ENCODE data around the gene LACRT.

The LACRT gene

DNA sequence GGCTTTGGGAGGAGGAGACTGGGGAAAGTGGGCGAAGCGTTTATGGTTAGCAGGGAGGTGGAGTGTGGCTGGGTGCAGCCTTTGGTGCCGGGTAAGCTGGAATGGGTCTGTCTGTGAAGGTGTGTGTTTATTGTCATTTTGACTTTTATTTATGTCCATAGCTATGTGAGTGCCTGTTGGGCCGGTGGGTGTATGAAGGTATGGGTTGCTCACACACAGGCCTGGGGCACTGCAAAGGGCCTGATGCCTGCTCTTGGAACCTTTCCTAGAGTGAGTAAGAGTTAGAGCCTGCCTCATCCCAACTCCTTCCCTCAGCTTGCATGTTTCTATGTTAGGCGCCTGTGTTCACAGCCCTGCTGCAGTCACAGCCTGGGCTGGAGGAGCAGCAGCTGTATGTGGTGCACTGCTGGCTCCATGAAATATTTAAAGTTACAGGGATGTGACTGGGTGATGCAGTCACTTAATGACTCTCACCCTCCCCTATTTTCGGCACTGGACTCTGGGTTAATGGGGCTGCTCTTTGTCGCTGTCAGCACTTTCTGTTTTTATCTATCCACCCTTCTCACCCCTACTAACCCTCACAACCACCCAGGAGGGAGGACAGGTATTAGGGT lies 43.6 kb downstream of the LACRT start:
- Histone ChIP-seq H3K36me3 (ENCODE audit: insufficient read depth, insufficient read length, low read length) (no peaks in the 10 kb centered on the region), H3K27me3 (ENCODE audit: insufficient read depth, insufficient read length) (peaks cover 22% of the 10 kb centered on the region), H3K9me3 (ENCODE audit: insufficient read depth, low read length) (no peaks in the 10 kb centered on the region), H3K9ac (ENCODE audit: insufficient read length, low read depth) (no peak overlapping the region), H3K4me1 (ENCODE audit: insufficient read depth, insufficient read length) (peaks cover 16% of the 10 kb centered on the region), H3K4me3 (ENCODE audit: insufficient read length, low read depth) (no peak overlapping the region)
- no peak for TF ChIP-seq ZNF274 (IDR thresholded peaks at IDR 0.05; ENCODE audit: low read depth, low read length)
- no peak for TF ChIP-seq SUZ12 (IDR thresholded peaks at IDR 0.05; ENCODE audit: extremely low read depth, insufficient read depth, insufficient read length)
- TF ChIP-seq YY1 (IDR thresholded peaks at IDR 0.05; ENCODE audit: insufficient read depth, insufficient read length): no peak
- no peak for DNase-seq (ENCODE audit: low read depth, low spot score)

DNA sequence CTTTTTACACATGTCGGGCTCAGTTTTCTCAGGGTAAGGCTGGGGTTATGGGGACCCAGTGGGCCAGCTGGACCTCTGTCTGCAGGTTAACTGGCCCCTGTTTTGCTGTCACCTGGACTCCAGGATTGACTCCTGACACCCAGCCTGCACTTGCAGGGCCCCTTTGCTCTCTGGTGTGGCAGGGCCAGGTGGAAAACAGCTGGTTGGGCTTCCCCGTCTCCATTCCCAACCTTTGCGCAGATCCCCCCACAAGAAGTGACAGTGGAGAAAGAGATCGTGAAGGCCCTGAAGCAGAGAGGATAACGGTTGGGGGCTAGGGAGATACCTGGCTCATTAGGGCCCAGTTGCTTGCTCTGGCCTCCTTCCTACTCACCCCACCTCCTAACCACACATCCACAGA lies 44.7 kb downstream of the LACRT start:
- Histone ChIP-seq H3K4me3 (ENCODE audit: insufficient read length, low read depth) (no peak overlapping the region), H3K27me3 (ENCODE audit: insufficient read depth, insufficient read length) (peaks cover 22% of the 10 kb centered on the region), H3K4me1 (ENCODE audit: insufficient read depth, insufficient read length) (peaks cover 19% of the 10 kb centered on the region), H3K36me3 (ENCODE audit: insufficient read depth, insufficient read length, low read length) (no peaks in the 10 kb centered on the region), H3K9me3 (ENCODE audit: insufficient read depth, low read length) (no peaks in the 10 kb centered on the region), H3K9ac (ENCODE audit: insufficient read length, low read depth) (no peak overlapping the region)
- TF ChIP-seq YY1 (IDR thresholded peaks at IDR 0.05; ENCODE audit: insufficient read depth, insufficient read length) (no peak), SUZ12 (IDR thresholded peaks at IDR 0.05; ENCODE audit: extremely low read depth, insufficient read depth, insufficient read length) (no peak), ZNF274 (IDR thresholded peaks at IDR 0.05; ENCODE audit: low read depth, low read length) (no peak)
- no peak for DNase-seq (ENCODE audit: low read depth, low spot score)

- Histone ChIP-seq H3K9me3 (ENCODE audit: insufficient read depth, low read length) (no peaks in the 10 kb centered on the region), H3K9ac (ENCODE audit: insufficient read length, low read depth) (peak overlapping the region; percentile 66), H3K27me3 (ENCODE audit: insufficient read depth, insufficient read length) (peaks cover 19% of the 10 kb centered on the region), H3K4me1 (ENCODE audit: insufficient read depth, insufficient read length) (peaks cover 23% of the 10 kb centered on the region), H3K4me3 (ENCODE audit: insufficient read length, low read depth) (peak overlapping the region; percentile 51), H3K36me3 (ENCODE audit: insufficient read depth, insufficient read length, low read length) (no peaks in the 10 kb centered on the region)
- TF ChIP-seq YY1 (IDR thresholded peaks at IDR 0.05; ENCODE audit: insufficient read depth, insufficient read length): no peak
- no peak for TF ChIP-seq SUZ12 (IDR thresholded peaks at IDR 0.05; ENCODE audit: extremely low read depth, insufficient read depth, insufficient read length)
- TF ChIP-seq ZNF274 (IDR thresholded peaks at IDR 0.05; ENCODE audit: low read depth, low read length): no peak
- no peak for DNase-seq (ENCODE audit: low read depth, low spot score)
Observed at GRCh38 chr12:54588890-54589267, 45.8 kb downstream of the LACRT start.

DNA sequence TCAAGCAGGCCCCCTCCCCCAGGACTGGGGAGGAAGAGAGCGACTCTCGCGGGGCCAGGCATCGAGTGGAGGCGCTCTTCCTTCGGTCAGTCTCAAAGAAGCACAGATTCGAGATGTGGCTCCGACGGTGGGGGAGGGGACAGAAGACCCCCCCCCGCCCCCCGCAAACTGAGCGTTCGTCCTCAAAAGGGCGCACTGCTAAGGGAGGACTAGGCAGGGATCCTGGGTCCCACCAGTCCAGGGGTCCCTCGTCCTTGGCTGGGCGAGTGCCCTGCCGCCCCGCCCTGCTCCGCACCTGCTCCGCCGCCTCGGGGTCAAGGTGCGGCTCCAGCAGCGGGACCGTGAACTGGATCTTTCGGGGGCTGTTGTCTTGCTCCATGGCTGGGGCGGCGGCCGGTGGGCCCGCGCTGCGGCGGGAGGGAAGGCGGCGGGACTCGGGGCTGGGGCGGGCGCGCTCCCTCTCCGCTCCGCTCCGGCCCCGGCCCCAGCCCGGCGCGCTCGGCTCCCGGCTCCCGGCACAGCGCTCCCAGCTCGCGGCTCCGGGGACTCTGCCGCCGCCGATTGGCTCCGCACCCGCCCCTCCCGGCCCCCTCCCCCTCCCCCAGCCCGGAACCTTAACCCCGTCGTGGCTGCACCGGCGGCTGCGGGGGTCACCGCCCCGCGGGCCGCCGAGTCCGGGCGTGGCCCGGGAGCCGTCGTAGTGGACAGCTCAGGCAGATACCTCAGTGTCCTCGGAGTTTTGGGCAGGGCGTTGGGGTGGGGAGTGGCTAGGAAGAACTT lies 46.4 kb downstream of the LACRT start, which contains the start of gene PPP1R1A:
Gene PPP1R1A, minus strand, starts transcription at position 550 of the 780 bp plus-strand sequence. Its CDS starts 171 bp downstream, at position 379.
- Histone ChIP-seq H3K27me3 (ENCODE audit: insufficient read depth, insufficient read length) (peaks cover 19% of the 10 kb centered on the region), H3K4me3 (ENCODE audit: insufficient read length, low read depth) (peak within 1 kb of the TSS; percentile 69), H3K36me3 (ENCODE audit: insufficient read depth, insufficient read length, low read length) (no peaks in the 10 kb centered on the region), H3K9ac (ENCODE audit: insufficient read length, low read depth) (peak within 1 kb of the TSS; percentile 76), H3K9me3 (ENCODE audit: insufficient read depth, low read length) (no peaks in the 10 kb centered on the region), H3K4me1 (ENCODE audit: insufficient read depth, insufficient read length) (peaks cover 25% of the 10 kb centered on the region)
- no peak for TF ChIP-seq SUZ12 (IDR thresholded peaks at IDR 0.05; ENCODE audit: extremely low read depth, insufficient read depth, insufficient read length)
- TF ChIP-seq ZNF274 (IDR thresholded peaks at IDR 0.05; ENCODE audit: low read depth, low read length): no peak
- no peak for TF ChIP-seq YY1 (IDR thresholded peaks at IDR 0.05; ENCODE audit: insufficient read depth, insufficient read length)
- DNase-seq (ENCODE audit: low read depth, low spot score): no peak

DNA sequence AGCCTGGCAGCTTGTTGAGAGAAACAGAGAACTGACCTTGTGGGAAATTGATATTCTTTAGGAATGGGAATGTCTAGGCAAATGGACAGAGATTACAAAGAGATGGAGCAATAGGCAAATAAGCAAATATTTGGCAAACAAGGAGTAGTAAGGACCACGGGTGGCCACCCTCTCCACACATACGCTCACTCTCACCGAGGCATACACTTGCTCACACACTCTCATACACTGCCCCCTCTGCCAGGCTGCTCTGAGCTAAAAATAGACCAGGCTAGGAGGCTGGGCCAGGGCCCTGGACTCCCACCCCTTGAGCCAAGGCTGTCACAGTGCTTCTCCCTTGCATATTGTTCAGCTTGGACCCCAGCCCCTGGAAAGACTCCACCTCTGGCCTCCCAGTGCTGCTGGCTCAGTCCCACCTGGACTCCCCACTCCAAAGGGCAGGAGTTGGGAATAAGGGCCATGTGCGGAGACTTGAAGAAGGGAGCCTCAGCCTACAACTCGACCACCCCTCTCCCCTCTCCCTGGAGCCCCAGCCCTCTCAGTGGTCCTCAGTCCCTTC lies 47.3 kb downstream of the LACRT start:
- Histone ChIP-seq H3K4me1 (ENCODE audit: insufficient read depth, insufficient read length) (peaks cover 26% of the 10 kb centered on the region), H3K9ac (ENCODE audit: insufficient read length, low read depth) (peak overlapping the region; percentile 76), H3K27me3 (ENCODE audit: insufficient read depth, insufficient read length) (peaks cover 18% of the 10 kb centered on the region), H3K4me3 (ENCODE audit: insufficient read length, low read depth) (peak overlapping the region; percentile 69), H3K9me3 (ENCODE audit: insufficient read depth, low read length) (no peaks in the 10 kb centered on the region), H3K36me3 (ENCODE audit: insufficient read depth, insufficient read length, low read length) (no peaks in the 10 kb centered on the region)
- TF ChIP-seq SUZ12 (IDR thresholded peaks at IDR 0.05; ENCODE audit: extremely low read depth, insufficient read depth, insufficient read length): no peak
- TF ChIP-seq ZNF274 (IDR thresholded peaks at IDR 0.05; ENCODE audit: low read depth, low read length): no peak
- TF ChIP-seq YY1 (IDR thresholded peaks at IDR 0.05; ENCODE audit: insufficient read depth, insufficient read length): no peak
- DNase-seq (ENCODE audit: low read depth, low spot score): no peak

DNA sequence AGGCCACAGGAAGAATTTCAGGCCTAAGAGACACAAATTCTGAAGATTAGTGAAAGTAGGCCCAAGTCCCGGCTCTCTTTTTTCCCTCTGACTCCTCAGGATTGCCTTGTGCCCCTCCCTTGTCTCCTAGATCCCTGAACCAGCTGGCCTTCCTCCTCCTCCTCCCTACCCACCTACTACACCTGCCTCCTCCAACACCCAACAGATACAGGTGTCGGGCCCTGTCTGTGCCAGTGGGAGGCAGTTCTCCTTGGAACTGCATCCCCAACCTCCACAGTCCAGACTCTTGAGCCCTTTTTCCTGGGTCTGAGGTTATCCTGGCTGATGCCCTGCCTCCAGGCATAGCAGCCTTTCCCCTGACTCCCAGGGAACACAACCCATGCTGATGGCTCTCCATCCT lies 48.1 kb downstream of the LACRT start:
- H3K9me3 ChIP-seq (ENCODE audit: insufficient read depth, low read length): no peaks in the 10 kb centered on the region
- H3K4me1 ChIP-seq (ENCODE audit: insufficient read depth, insufficient read length): peaks cover 27% of the 10 kb centered on the region
- no peaks in the 10 kb centered on the region for H3K36me3 ChIP-seq (ENCODE audit: insufficient read depth, insufficient read length, low read length)
- H3K4me3 ChIP-seq (ENCODE audit: insufficient read length, low read depth): no peak overlapping the region
- DNase-seq (ENCODE audit: low read depth, low spot score): no peak
- no peak for TF ChIP-seq SUZ12 (IDR thresholded peaks at IDR 0.05; ENCODE audit: extremely low read depth, insufficient read depth, insufficient read length)
- H3K9ac ChIP-seq (ENCODE audit: insufficient read length, low read depth): no peak overlapping the region
- peaks cover 13% of the 10 kb centered on the region for H3K27me3 ChIP-seq (ENCODE audit: insufficient read depth, insufficient read length)

- Histone ChIP-seq H3K9ac (ENCODE audit: insufficient read length, low read depth) (no peak overlapping the region), H3K9me3 (ENCODE audit: insufficient read depth, low read length) (no peaks in the 10 kb centered on the region), H3K27me3 (ENCODE audit: insufficient read depth, insufficient read length) (peaks cover 13% of the 10 kb centered on the region), H3K36me3 (ENCODE audit: insufficient read depth, insufficient read length, low read length) (no peaks in the 10 kb centered on the region), H3K4me3 (ENCODE audit: insufficient read length, low read depth) (no peak overlapping the region), H3K4me1 (ENCODE audit: insufficient read depth, insufficient read length) (peaks cover 29% of the 10 kb centered on the region)
- no peak for TF ChIP-seq ZNF274 (IDR thresholded peaks at IDR 0.05; ENCODE audit: low read depth, low read length)
- TF ChIP-seq YY1 (IDR thresholded peaks at IDR 0.05; ENCODE audit: insufficient read depth, insufficient read length): no peak
- no peak for TF ChIP-seq SUZ12 (IDR thresholded peaks at IDR 0.05; ENCODE audit: extremely low read depth, insufficient read depth, insufficient read length)
- DNase-seq (ENCODE audit: low read depth, low spot score): no peak
Observed at GRCh38 chr12:54585243-54585642, 49.5 kb downstream of the LACRT start.

Measured in NT2/D1 (cell line).